HFFc6 (cell line): ENCODE data around the gene P3H3. TPM values are rescaled to one million over a fixed set of nuclear protein-coding genes. Genes with fewer than 3 reads are reported as not detected.
"Not testable (repeated sequence)": the region's sequence is repeated elsewhere in the genome, so short reads cannot be mapped to it uniquely, and the experiment has no call there.

ENCODE experiments used
- DNase-seq: peaks from one replicate; pipeline ENCODE4 v3.0.0-alpha.2; 2018
- H3K27ac Mint-ChIP-seq: 2 replicates; pipeline ENCODE4 v1.8.0; 2020; ENCODE audit warnings: mild to moderate bottlenecking, mixed read lengths
- H3K27me3 Mint-ChIP-seq: 2 replicates; pipeline ENCODE4 v1.8.0; 2021; ENCODE audit warnings: mild to moderate bottlenecking, moderate library complexity, mixed read lengths; ENCODE audit not compliant: insufficient read depth
- H3K36me3 Mint-ChIP-seq: 2 replicates; pipeline ENCODE4 v1.8.0; 2021; ENCODE audit warnings: low read depth, mixed read lengths
- H3K4me1 Mint-ChIP-seq: 2 replicates; pipeline ENCODE4 v1.8.0; 2020; ENCODE audit warnings: low read depth, mixed read lengths
- H3K4me3 Mint-ChIP-seq: 2 replicates; pipeline ENCODE4 v1.8.0; 2020; ENCODE audit warnings: mild to moderate bottlenecking, moderate library complexity, mixed read lengths
- H3K9me3 Mint-ChIP-seq: 2 replicates; pipeline ENCODE4 v1.8.0; 2020; ENCODE audit warnings: mild to moderate bottlenecking, mixed read lengths
- total RNA-seq, 6 experiments: library from RNA; stranded (reverse); fragmentation: NEBNext Ultra II Directional; extraction: Animal tissue kit (Norgen Biotek cat#: 25700); gene quantifications; 2 replicates in 1 of 6; 3 replicates in 5 of 6; pipeline ENCODE4 v1.2.3, GENCODE V29; 2021
- TF ChIP-seq, protein P1 (sequence below): fragments of 200-600 bp; sonication (generic); IDR thresholded peaks from 2 replicates; pipeline ENCODE4 v1.5.0; 2021; ENCODE audit warnings: antibody characterized with exemption, mild to moderate bottlenecking

P3H3 gene
- total RNA-seq, 6 experiments from 2014 or later = 94.0 to 109 (median 103) TPM

DNA sequence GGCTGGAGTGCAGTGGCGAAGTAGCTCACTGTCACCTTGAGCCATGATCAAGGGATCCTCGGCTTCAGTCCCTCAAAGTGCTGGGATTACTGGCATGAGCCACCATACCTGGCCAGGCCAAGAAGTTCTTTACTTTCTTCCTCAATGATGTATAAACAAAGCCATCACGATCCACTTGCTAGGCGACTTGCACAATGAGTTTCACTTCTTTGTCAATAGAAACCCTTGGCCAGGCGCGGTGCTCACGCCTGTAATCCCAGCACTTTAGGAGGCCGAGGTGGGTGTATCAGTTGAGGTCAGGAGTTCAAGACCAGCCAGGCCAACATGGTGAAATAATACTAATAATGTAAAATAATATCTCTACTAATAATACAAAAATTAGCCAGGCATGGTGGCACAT, 59.3 kb downstream of the P3H3 start:
- Mint-ChIP-seq H3K36me3 (0 out of 2 replicates have a peak, but pooled peaks cover 4% of the 10 kb centered on the region), H3K4me3 (no peak overlapping the region), H3K4me1 (peaks cover 15% of the 10 kb centered on the region), H3K9me3 (no peaks in the 10 kb centered on the region), H3K27me3 (no peaks in the 10 kb centered on the region), H3K27ac (no peak overlapping the region)
- TF ChIP-seq, protein P1, sequence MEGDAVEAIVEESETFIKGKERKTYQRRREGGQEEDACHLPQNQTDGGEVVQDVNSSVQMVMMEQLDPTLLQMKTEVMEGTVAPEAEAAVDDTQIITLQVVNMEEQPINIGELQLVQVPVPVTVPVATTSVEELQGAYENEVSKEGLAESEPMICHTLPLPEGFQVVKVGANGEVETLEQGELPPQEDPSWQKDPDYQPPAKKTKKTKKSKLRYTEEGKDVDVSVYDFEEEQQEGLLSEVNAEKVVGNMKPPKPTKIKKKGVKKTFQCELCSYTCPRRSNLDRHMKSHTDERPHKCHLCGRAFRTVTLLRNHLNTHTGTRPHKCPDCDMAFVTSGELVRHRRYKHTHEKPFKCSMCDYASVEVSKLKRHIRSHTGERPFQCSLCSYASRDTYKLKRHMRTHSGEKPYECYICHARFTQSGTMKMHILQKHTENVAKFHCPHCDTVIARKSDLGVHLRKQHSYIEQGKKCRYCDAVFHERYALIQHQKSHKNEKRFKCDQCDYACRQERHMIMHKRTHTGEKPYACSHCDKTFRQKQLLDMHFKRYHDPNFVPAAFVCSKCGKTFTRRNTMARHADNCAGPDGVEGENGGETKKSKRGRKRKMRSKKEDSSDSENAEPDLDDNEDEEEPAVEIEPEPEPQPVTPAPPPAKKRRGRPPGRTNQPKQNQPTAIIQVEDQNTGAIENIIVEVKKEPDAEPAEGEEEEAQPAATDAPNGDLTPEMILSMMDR = no peak
- no peak for DNase-seq

DNA sequence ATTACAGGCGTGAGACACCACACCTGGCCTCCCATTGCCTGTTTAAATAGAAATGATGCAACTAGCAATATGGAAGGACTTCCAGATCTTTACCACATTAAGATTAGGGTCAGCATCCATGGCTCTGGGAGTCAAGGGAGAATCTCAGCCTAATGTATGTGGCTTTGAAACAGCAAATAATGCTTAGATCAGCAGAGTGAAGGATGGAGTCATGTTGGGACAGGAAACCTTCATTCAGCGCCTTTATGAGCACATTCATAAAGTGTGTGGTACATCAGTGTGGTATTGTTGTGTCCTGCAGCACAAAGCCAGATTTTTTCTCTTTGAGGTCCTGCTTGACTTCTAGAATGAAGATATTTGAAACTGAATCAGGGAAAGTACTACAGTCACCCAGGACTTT, 60.2 kb downstream of the P3H3 start:
- Mint-ChIP-seq H3K36me3 (0 out of 2 replicates have a peak, but pooled peaks cover 4% of the 10 kb centered on the region), H3K9me3 (no peaks in the 10 kb centered on the region), H3K27ac (no peak overlapping the region; the same call in 1 of the 2 replicates), H3K27me3 (no peaks in the 10 kb centered on the region), H3K4me1 (peaks cover 15% of the 10 kb centered on the region), H3K4me3 (no peak overlapping the region)
- TF ChIP-seq, protein P1 = no peak
- DNase-seq = no peak

DNA sequence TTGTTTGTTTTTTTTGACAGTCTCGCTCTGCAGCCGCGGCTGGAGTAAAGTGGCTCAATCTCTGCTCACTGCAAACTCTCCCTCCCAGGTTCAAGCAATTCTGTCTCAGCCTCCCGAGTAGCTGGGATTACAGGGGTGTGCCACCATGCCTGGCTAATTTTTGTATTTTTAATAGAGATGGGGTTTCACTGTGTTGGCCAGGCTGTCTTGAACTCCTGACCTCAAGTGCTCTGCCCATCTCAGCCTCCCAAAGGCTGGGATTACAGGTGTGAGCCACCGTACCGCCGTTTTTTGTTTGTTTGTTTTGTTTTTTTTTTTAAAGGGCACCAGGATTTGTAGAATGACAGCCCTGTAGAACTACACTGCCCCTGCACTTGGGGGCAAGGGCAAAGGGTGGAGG, 60.6 kb downstream of the P3H3 start:
- DNase-seq, H3K9me3 Mint-ChIP-seq, H3K36me3 Mint-ChIP-seq, H3K27ac Mint-ChIP-seq, H3K4me3 Mint-ChIP-seq, H3K27me3 Mint-ChIP-seq: not testable (repeated sequence)
- H3K4me1 Mint-ChIP-seq = peaks cover 15% of the 10 kb centered on the region

Other genes starting within 250 kb of the P3H3 start
- gene CHD4, start 221.0 kb upstream of the P3H3 start, total RNA-seq = 100 to 1,000 TPM; 167 to 193 (median 183) TPM
- gene LPAR5, start 192.4 kb upstream of the P3H3 start, total RNA-seq = not detected
- not detected for gene ACRBP, start 181.0 kb upstream of the P3H3 start, total RNA-seq
- gene ING4, start 165.3 kb upstream of the P3H3 start, total RNA-seq = 10 to 100 TPM; 19.7 to 26.8 (median 21.7) TPM
- 10 to 100 TPM; 32.8 to 43.9 (median 41.1) TPM for gene ZNF384, start 139.0 kb upstream of the P3H3 start, total RNA-seq
- gene PIANP, start 127.6 kb upstream of the P3H3 start, total RNA-seq = 1 to 10 TPM; 2.6 to 4.6 (median 3.8) TPM
- gene COPS7A, start 104.4 kb upstream of the P3H3 start, total RNA-seq = 100 to 1,000 TPM; 103 to 122 (median 108) TPM
- gene MLF2, start 75.3 kb upstream of the P3H3 start, total RNA-seq = 100 to 1,000 TPM; 273 to 329 (median 298) TPM
- gene PTMS, start 62.0 kb upstream of the P3H3 start, total RNA-seq = 100 to 1,000 TPM; 423 to 607 (median 561) TPM
- under 1 TPM; 0.15 to 0.64 (median 0.50) TPM for gene LAG3, start 55.9 kb upstream of the P3H3 start, total RNA-seq
- gene CD4, start 38.9 kb upstream of the P3H3 start, total RNA-seq = under 1 TPM in 3 of 6 experiments, not detected in 3; 0.11 to 0.25 (median 0.11) TPM
- gene GPR162, start 6.6 kb upstream of the P3H3 start, total RNA-seq = 1 to 10 TPM in 5 of 6 experiments, under 1 TPM in 1; 0.78 to 3.1 (median 2.6) TPM
- gene GNB3, start 12.5 kb downstream of the P3H3 start, total RNA-seq = 1 to 10 TPM; 4.3 to 7.2 (median 6.3) TPM
- 10 to 100 TPM; 24.0 to 62.5 (median 56.3) TPM for gene CDCA3, start 22.9 kb downstream of the P3H3 start, total RNA-seq
- gene USP5, start 23.7 kb downstream of the P3H3 start, total RNA-seq = 100 to 1,000 TPM; 149 to 211 (median 182) TPM
- 100 to 1,000 TPM; 853 to 931 (median 870) TPM for gene TPI1, start 39.1 kb downstream of the P3H3 start, total RNA-seq
- gene SPSB2, start 44.9 kb downstream of the P3H3 start, total RNA-seq = 10 to 100 TPM; 12.1 to 13.9 (median 13.0) TPM
- gene LRRC23, start 76.4 kb downstream of the P3H3 start, total RNA-seq = 1 to 10 TPM; 5.5 to 7.9 (median 6.6) TPM
- gene ENO2, start 86.2 kb downstream of the P3H3 start, total RNA-seq = 10 to 100 TPM; 18.9 to 26.9 (median 24.7) TPM
- gene ATN1, start 99.6 kb downstream of the P3H3 start, total RNA-seq = 100 to 1,000 TPM in 4 of 6 experiments, 10 to 100 TPM in 2; 96.8 to 120 (median 107) TPM
- gene RNU7-1, start 115.4 kb downstream of the P3H3 start, total RNA-seq = not detected
- 100 to 1,000 TPM; 115 to 131 (median 123) TPM for gene C12orf57, start 115.6 kb downstream of the P3H3 start, total RNA-seq
- not detected for gene PTPN6, start 122.9 kb downstream of the P3H3 start, total RNA-seq
- 100 to 1,000 TPM; 160 to 198 (median 182) TPM for gene PHB2, start 142.3 kb downstream of the P3H3 start, total RNA-seq
- gene EMG1, start 142.5 kb downstream of the P3H3 start, total RNA-seq = 10 to 100 TPM; 64.9 to 83.7 (median 75.6) TPM
- 10 to 100 TPM; 17.4 to 28.4 (median 21.6) TPM for gene LPCAT3, start 190.1 kb downstream of the P3H3 start, total RNA-seq
- 10 to 100 TPM; 21.9 to 30.8 (median 30.2) TPM for gene C1S, start 232.3 kb downstream of the P3H3 start, total RNA-seq